Mucosa of gallbladder (tissue), 1 donor: Measurements from ENCODE around the gene NHSL1. TPM values are rescaled to one million over a fixed set of nuclear protein-coding genes. Genes with fewer than 3 reads are reported as not detected.
A peak's percentile ranks its signal among the peaks of the same experiment; 100 is the strongest.

ENCODE experiments used
- DNase-seq: peaks from one replicate; pipeline ENCODE4 v3.0.0-alpha.2; 2020; ENCODE audit warnings: low spot score
- total RNA-seq: library from RNA; stranded (reverse); gene quantifications from one replicate; pipeline ENCODE4 v1.2.1, GENCODE V29; 2021
- donor health status: DM: no; HTN: no; CAD: no.

NHSL1 gene
- total RNA-seq, 1 donor from 2014 or later, result 44.3 TPM

- no peak for DNase-seq
Observed at GRCh38 chr6:138524526-138524925, 25.2 kb upstream of the NHSL1 start.

GRCh38 chr6:138523347-138524210 is 24.3 kb upstream of the NHSL1 start:
- DNase-seq, result no peak

- no peak for DNase-seq
Observed at GRCh38 chr6:138522611-138523010, 23.3 kb upstream of the NHSL1 start.

GRCh38 chr6:138521790-138522189 is 22.5 kb upstream of the NHSL1 start:
- no peak for DNase-seq

GRCh38 chr6:138520463-138520862 is 21.2 kb upstream of the NHSL1 start:
- DNase-seq, result no peak

- no peak for DNase-seq
Observed at GRCh38 chr6:138518054-138518453, 18.8 kb upstream of the NHSL1 start.

- peak; percentile 43 for DNase-seq
Observed at GRCh38 chr6:138517635-138518034, 18.3 kb upstream of the NHSL1 start.

- DNase-seq, result no peak
Observed at GRCh38 chr6:138515657-138516248, 16.5 kb upstream of the NHSL1 start.

GRCh38 chr6:138514860-138515540 is 15.7 kb upstream of the NHSL1 start:
- DNase-seq, result no peak

GRCh38 chr6:138512609-138513008 is 13.3 kb upstream of the NHSL1 start:
- no peak for DNase-seq

- DNase-seq, result no peak
Observed at GRCh38 chr6:138510093-138510492, 10.8 kb upstream of the NHSL1 start.

GRCh38 chr6:138509371-138509770 is 10.1 kb upstream of the NHSL1 start:
- DNase-seq, result peak; percentile 73

- DNase-seq, result no peak
Observed at GRCh38 chr6:138508676-138508988, 9.3 kb upstream of the NHSL1 start.

GRCh38 chr6:138507977-138508675 is 8.8 kb upstream of the NHSL1 start:
- peak; percentile 61 for DNase-seq

- no peak for DNase-seq
Observed at GRCh38 chr6:138504764-138505689, 5.7 kb upstream of the NHSL1 start.

GRCh38 chr6:138503881-138504680 is 4.8 kb upstream of the NHSL1 start:
- DNase-seq, result no peak

GRCh38 chr6:138502546-138502945 is 3.3 kb upstream of the NHSL1 start:
- DNase-seq, result no peak

GRCh38 chr6:138500867-138501446 is 1.7 kb upstream of the NHSL1 start:
- DNase-seq, result no peak

GRCh38 chr6:138500045-138500665 is 861 bp upstream of the NHSL1 start:
- DNase-seq, result no peak
